ENCODE results near the gene CLEC11A.

CLEC11A gene, protein sequence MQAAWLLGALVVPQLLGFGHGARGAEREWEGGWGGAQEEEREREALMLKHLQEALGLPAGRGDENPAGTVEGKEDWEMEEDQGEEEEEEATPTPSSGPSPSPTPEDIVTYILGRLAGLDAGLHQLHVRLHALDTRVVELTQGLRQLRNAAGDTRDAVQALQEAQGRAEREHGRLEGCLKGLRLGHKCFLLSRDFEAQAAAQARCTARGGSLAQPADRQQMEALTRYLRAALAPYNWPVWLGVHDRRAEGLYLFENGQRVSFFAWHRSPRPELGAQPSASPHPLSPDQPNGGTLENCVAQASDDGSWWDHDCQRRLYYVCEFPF

DNA sequence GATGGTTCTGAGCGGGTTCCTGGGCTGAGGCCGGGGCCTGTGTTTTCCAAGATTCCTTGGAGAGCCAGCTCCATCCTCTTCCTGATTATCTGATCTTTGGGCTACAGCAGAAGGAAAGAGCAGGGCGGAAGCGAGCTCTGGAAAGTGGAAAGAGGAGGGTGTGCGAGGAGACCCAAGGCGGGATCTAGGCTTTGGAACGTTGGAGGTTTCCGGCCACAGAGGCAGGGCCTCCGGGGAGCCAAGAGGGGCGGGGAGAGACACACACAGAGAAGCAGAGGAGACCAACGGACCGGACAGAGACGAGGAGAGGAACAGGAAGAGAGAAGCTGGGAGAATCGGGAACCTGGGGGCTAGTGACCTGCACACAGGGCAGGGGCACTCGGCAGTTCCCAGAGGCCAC lies at the start of gene CLEC11A:
TSS of gene CLEC11A (plus strand) at position 296 of the 400 bp plus-strand sequence. CDS start 162 bp downstream, outside the sequence.
- DNase-seq (ENCODE audit: low read depth in 3 of 3) = no peak

DNA sequence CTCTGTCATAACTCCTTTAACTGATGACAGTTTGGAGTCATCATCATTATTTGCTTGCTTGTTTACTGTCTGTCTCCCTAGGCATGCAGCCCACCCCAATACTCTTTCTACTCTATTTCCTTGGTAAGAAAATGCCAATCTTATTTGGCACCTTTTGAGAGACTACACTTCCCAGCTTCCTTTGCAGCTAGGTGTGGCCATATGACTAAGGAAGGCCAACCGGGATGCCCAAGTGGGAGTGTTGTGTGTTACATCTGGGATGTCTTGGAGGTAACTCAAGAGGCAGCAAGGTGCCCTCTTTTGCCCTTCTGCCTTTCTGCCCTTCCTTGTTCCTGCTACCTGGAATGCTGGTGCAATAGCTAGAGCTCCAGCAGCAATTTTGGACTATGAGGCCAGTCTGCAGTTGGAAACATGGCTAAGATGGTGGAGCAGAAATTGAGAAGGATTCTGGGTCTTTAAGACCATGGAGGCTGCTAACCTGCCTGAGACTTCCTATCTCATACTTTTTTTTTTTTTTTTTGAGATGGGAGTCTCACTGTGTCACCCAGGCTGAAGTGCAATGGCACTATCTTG lies 46.5 kb upstream of the CLEC11A start:
- DNase-seq (ENCODE audit: low read depth in 3 of 3) = no peak

DNA sequence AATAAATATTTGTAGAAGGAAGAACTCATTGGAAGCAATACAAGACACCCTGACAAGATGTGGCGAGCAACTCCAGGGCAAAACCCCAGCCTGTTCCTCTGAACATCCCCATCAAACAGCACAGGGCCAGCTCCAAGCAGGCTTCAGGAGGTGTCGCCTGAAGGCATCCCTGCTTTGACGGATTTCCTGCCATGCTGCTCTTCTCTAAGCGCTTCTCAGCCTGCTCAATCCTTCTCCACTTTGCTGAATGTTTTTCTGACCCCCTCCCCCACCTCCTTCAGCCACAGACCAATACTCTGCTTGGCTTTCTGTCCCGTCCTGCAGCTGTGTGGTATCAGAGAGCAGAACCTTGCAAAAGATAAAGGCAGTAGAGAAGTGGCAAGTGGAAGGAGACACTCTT lies 45.5 kb upstream of the CLEC11A start:
- DNase-seq (ENCODE audit: low read depth in 3 of 3) = no peak

DNA sequence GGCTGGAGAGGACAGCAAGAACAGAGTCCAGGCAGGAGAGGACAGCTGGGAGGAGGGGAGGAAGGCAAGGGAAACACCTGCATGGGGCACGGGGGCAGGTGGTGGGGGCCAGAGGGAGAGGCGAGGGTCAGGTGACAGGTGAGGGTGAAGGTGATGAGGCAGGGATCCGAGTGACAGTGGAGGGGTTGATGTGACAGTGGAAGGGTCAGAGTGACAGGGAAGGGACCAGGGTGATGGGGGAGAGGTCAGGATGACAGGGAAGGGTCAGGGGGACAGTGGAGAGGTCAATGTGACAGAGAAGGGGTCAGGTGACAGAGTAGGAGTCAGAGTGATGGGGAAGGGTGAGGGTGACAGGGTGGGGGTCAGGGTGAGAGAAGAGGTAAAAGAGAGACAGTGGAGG lies 44.8 kb upstream of the CLEC11A start:
- DNase-seq (ENCODE audit: low read depth in 3 of 3) = no peak

DNA sequence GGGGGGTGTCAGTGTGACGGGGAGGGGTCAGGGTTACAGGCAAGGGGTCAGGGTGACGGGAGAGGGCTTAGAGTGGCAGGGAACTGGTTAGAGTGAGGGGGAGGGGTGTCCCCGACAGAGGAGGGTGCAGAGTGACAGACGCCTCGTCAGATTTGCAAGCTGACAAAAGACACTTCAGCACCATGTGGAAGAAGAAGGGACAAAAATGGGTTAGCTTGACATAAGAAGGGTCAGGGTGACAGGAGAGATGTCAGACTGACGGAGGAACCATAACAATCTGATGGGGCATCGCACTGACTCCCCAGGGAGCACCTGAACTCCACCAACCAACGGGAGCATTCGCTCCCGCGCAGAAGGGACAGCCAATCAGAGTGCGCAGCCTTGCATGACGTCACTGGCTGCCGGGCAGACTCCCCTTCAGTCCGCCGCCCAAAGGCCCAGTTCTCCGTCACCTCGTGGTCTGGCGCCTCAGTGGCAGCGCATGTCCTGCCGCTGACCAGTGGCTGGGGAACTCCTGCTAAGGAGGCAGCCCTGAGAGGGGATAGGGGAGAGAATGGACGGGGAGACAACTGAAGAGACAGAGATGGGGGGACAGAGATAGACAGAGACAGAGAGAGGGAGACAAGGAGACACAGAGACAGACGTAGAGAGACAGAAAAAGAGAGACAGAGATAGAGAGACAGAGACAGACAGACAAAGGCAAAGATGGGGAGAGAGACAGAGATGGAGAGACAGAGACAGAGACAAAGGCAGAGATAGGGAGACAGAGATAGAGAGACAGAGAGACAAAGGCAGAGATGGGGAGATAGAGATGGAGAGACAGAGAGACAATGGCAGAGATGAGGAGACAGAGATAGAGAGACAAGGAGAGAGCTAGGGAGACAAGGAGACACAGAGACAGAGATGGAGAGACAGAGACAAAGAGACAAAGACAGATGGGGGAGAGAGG lies 43.7 kb upstream of the CLEC11A start:
- DNase-seq (ENCODE audit: low read depth in 3 of 3) = peak; percentile 41 to 63 (median 55)

DNA sequence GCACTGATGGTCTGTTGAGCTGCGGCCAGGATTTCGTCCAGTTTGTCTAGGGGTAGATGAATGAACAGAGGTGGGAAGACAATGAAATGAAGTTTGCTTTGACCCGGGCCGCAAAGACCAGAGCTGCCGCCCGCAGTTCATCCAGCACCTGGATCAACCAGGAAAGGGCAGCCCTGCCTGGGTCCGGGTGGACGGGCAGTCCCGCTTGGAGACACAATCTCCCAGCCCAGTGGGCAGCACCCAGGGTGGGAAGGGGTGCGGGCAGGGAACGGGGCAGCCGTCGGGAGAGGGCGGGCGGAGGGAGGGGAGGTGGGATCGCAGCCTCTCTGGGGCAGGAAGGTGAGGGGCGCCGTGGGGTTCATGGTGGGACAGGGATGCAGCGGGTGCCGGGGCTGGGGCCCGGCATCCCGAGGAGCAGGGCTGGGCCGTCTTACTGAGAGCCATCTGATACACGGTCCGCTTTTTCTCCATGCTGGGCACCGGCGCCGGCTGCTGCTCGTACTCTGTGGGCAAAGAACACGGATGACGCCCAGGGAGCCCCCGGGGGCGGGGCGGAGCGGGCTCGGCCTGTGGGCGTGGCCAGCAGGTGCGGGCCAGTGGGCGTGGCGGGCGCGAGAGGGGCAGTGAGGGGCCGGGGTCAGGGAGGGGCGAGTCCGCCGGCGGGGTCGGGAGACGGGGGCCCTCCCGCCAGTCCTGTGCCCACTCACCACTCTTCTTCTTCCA lies 36.7 kb upstream of the CLEC11A start:
- DNase-seq (ENCODE audit: low read depth in 3 of 3) = no peak

DNA sequence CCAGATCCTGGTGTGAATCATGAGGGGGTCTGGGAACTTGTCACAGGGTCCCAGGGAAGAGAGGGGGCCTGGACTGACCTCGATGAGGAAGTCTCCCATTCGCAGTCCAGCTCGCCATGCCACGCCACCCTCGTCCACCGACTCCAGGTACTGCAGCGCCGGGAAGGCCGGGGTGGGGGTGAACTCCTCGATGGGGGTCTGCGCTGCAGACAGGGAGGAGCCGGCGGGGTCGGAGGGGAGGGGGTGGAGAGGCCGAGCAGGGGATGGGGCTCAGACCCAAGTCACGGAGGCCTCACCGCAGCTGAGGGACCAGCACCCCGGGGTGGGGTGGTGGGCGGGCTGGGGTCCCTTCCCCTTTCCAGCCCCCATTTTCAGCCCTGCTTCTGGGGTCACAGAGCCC lies 34.4 kb upstream of the CLEC11A start:
- no peak for DNase-seq (ENCODE audit: low read depth in 3 of 3)

DNA sequence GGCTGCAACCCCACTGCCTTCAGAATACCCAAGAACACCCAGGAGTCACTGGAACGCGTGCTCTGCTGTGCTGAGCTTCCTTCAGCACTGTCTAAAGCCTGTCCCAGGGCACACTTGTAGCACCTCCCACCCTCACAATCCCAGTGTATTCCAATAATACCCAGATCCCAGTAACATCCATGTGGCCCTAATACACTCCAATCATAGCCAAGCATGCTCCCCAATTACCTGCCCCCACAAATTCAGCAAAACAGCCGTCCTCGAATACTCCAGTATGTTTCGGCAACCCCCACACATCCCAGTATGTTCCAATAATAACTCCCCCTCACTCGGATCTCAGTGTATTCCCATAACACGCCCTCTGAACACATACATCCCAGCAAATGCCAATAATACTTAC lies 32.7 kb upstream of the CLEC11A start:
- DNase-seq (ENCODE audit: low read depth in 3 of 3) = no peak

DNA sequence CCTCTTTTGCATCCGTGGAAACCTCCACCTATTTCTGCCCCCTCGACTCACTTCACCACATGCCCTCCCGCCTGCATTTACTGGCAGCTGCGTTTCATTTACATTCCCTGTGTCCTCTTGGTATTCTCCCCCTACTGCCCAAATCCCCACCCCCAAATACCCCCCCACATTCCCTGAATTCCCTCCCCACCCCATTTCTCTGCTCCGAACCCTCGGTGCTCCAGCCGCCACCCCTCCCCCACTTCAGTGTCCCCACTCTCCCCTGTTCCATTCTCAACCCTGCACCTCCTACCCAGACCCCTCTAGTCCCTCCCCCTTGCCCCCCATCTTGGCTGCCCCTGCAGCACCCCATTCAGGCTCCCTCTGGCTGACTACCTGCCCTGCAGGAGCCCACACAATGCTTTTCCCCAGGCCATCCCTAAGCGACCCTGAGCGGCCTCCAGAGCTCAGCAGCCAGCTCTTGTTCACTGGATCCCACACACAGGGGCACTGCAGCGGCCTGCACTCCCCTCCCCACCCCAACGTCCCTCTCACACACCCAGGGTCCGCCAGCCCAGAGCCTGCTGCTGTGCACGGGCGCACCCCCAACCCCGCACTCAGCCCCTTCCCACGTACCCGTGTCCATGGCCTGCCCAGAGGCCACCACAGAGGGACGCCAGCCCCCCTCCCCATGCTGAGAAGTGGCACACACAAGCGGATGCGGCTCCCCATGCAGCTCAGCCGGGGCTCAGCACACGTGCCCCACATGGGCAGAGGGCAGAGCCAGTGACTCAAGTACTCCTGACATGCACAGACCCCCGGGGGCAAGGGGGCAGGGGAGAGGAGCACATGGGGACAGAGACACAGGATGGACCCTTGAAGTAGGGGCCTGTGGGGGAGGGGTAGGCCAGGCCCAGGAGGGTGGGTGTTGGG lies 29.8 kb upstream of the CLEC11A start:
- DNase-seq (ENCODE audit: low read depth in 3 of 3) = no peak

DNA sequence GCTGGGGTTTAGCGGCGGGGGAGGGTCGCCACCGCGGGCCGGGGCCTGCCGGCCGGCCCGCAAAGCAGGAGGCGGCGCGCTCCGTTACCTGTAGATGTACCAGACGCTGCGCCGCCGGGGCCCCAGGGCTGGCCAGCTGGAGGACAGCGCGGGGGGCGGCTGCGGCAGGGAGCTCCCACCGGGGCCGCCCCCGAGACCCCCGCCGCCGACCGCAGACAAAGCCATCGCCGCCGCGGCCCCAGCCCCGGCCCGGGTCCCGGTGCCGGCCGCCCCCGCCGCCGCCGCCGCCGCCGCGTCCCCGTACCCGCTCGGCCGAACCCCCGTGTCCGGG lies 28.4 kb upstream of the CLEC11A start:
- no peak for DNase-seq (ENCODE audit: low read depth in 3 of 3)

DNA sequence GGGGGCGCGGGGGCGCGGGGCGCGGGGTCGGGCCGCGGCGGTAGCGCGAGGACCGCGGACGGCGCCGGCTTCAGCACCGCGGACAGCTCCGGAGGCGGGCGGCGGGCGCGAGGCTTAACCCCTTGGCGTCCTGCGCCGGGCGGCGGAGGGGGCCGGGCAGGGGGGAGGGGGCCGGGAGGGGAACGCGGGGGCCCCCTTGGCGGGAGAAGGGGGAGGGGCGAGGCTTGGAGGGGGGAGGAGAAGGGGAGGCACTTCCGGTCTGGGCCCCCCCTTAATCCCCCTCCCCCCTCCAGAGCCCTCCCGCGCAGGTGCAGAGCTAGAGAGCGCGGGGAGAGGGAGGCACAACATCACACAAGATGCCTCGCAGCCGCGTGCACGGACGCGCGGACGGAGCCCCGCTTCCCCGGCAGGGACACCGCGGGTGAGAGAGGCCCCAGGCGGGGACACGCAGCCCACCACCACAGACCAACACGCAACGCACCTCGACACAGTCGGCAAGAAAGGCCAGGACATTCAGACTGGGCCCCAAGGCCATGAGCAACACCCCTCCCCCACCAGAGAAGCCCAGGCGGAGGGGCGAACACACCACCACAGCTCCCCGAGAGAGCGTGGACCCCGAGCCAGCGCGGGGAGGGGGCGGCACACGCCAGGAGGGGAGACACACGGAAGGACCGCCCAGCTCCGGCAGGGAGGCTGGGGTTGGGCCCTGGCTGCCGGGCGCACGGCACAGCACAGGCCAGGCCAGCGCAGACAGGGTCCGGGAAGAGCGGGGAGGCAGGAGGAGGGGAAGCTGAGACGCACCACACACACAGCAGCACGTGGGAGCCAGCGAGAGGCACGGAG lies 27.7 kb upstream of the CLEC11A start:
- no peak for DNase-seq (ENCODE audit: low read depth in 3 of 3)

DNA sequence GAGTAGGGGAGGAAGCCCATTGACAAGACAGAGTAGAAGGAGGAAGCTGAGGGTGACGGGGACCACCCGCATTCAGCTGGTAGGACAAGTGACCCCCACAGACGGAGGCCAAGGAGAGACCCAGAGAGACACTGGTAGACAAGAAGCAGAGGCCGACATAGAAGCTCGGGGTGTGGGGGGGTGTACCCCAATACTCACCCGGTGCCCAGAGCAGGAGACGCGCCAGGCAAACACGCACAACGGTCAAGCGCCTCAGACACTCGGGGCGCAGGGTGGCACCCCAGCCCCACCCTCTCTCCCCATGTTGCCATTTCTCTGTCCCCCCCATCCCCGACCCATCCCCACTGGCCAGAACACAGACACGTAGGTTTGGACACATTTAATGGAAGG lies 27.1 kb upstream of the CLEC11A start:
- no peak for DNase-seq (ENCODE audit: low read depth in 3 of 3)

DNA sequence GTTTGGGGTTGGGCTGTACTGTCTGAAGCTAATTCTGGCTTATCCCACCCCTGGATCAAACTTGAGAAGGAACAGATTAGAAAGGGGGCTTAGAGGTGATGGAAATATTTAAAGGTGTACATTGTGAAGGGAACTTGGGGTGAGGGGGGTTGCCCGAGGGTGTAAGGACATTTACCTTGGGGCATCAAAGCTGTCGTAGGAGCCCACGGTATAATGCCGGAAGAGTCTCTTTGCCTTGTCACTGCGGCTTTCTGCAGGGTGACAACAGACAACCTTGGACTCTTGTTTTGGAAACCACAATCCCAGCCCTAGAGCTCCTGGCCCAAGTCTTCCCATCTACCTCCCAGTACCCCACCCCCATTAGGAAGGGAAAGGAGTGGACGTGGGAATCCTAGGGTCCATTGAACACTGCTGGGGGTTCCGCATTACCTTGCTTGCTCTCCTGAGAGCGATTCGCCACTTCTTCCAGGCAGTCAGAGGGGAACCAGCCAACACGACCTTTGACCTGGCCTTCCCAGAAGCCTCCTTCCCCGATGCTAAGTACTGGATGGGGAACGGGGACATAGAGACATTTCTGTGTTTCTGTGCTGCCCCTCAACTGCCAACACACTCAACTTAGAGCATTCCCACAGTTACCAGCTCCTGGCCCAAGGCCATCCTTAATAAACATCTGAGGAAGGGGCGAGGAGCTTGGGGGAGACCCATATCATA lies 25.6 kb upstream of the CLEC11A start:
- no peak for DNase-seq (ENCODE audit: low read depth in 3 of 3)

DNA sequence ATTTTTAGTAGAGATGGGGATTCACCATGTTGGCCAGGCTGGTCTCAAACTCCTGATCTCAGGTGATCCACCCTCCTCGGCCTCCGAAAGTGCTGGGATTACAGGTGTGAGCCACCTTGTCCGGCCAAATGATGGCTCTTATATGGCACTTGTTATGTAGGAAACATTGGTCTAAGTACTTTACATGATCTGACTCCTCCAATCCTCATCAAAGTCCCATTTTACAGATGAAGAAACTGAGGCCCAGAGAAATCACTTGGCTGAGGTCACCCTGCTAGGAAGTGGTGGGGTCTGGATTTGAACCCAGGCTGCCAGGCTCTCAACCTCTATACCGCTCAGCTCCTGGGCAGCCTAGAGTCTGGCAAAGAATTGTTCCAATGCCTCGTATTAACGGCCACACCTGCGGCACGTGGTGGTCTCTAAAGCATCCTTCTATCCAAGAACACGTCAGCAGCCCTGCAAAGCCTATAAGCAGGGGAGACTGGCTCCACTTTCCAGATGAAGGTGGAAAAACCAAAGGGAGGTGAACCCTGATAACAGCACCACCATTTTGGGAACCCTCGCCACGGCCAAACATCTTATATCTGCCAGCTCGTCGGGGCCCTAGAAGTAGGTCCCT lies 21.7 kb upstream of the CLEC11A start:
- DNase-seq (ENCODE audit: low read depth in 3 of 3) = no peak

DNA sequence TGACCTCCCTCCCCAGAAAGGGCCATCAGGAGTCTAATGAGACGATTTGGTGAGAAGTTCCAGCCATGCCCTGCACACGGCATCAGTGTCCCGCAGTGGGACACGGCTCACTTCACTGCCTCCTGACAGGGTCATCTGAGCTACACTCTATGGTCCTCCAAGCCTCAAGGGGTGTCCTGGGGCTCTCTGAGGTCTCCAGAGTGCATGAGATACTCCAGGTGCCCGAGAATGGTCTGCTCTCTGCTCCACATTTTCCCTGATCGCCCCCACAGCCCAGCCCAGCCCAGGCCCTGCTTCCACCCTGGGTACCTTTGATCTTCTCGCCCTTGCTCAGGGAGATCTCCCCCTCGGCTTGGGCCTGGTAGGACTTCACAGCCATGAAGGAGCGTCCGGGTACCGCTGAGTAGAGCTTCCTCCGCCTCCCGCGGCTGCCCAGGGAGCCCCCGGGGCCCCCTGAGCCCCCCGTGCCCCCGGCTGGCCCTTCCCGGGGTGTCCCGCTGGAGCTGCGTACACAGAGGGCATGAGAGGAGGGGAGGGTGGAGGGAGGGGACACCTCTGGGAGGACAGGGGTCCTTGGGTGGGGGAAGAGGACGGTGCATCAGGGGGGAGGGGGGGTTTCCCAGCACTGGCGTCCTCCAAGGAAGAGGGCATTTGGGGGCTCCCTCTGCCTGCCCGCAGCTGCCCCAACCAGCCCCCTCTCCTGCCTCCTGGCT lies 20.9 kb upstream of the CLEC11A start:
- DNase-seq (ENCODE audit: low read depth in 3 of 3) = no peak

DNA sequence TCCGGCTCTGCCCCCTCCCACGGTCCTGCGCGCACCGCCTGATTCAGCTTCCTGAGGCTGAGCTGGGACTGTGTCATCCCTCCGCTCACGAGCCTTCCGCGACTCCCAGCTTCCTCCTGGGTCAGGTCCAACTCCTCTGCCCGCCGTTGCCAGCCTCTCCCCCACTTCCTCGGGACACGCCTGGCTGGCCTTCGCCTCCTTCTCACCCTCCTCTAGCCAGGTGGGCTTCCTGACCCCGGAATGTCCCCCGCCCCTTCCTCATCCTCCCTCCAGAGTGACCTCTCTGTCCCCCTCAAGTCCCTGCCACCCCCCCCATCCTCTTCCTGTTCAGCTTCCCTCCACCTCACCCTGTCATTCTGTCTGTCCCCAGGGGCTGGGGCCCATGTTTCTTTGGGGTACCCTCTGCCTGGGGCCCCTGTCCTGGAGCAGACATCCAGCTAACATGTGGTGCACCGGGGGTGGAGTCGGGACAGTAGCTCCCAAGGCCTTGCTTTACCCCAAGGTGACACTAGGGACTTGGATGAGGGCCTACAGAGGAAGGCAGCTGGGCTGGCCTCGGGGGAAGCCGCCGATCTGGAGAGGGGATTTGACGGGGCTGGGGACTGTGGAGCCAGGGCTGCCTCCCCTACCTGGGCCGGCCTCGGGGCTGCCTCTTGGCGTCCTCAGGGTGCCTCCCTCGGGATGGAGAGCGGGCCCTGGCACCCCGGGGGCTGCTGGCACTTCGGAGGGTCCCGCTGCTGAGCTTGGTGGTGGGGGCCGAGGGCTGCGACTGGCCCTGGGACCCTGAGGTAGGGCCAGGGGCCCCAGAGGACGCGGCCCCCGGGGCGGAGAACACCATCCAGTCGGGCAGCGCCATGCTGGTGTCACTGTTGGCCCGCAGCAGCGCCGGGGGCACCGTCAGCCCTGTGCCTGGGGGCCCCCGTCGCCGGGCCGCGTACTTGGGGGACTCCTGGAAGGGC lies 20.0 kb upstream of the CLEC11A start:
- DNase-seq (ENCODE audit: low read depth in 3 of 3) = no peak
